ENCODE measurements around the gene KRTAP10-6. TPM values are rescaled to one million over a fixed set of nuclear protein-coding genes. Genes with fewer than 3 reads are reported as not detected.

Gene KRTAP10-6
- total RNA-seq, 2 experiments from 2014 or later = not detected

- peak in 4 of 14 experiments; percentile 23 to 55 (median 34) for DNase-seq
- no peak overlapping the region for H3K4me3 ChIP-seq (ENCODE audit: low read length)
- intact Hi-C loops (cut with DNase I, micrococcal nuclease) = loop anchor here (2.0 to 10.0 kb wide), 5 partner anchors 34 to 104 kb away; partner anchors contain the start of genes KRTAP10-1 (in 1 of the 2), KRTAP12-3 (in 1 of the 2) and KRTAP12-4 (in 1 of the 2)
Observed at GRCh38 chr21:44618504-44618903, 26.2 kb upstream of the KRTAP10-6 start.

GRCh38 chr21:44617071-44617501 is 24.8 kb upstream of the KRTAP10-6 start:
- Histone ChIP-seq H3K9me3 (ENCODE audit: control insufficient read depth in 1 of 2, insufficient read depth in 1 of 2, low read length in 2 of 2) (peaks cover 10 to 11% of the 10 kb centered on the region in 2 experiments), H3K27me3 (ENCODE audit: control insufficient read depth in 1 of 2, insufficient read depth in 2 of 2, low read length in 2 of 2) (no peaks in the 10 kb centered on the region), H3K4me1 (ENCODE audit: insufficient read depth, low read length) (peaks cover 42% of the 10 kb centered on the region), H3K36me3 (ENCODE audit: insufficient read depth, low read length) (no peaks in the 10 kb centered on the region), H3K4me3 (ENCODE audit: low read length) (no peak overlapping the region), H3K27ac (ENCODE audit: low read depth in 1 of 2, low read length in 2 of 2) (no peak overlapping the region)
- no peaks in the 10 kb centered on the region for H3K27me3 Mint-ChIP-seq
- no peak for TF ChIP-seq CTCF (IDR thresholded peaks at IDR 0.05)
- H3K36me3 Mint-ChIP-seq (ENCODE audit: low read depth) = peaks cover 33% of the 10 kb centered on the region
- H3K27ac Mint-ChIP-seq = peak overlapping the region; percentile 88
- ATAC-seq (ENCODE audit: poor library complexity) = no peak
- no peak overlapping the region for H3K4me3 Mint-ChIP-seq
- intact Hi-C loops (cut with DNase I, micrococcal nuclease) = loop anchor here (5.0 to 10.0 kb wide), 3 partner anchors 35 to 105 kb away; partner anchors contain the start of genes KRTAP10-1 (in 1 of the 2) and KRTAP12-4 (in 1 of the 2)
- ChIA-PET CTCF (no interaction called here), POLR2A (interaction anchor here (1.4 kb wide), 1 partner anchor 41 kb away, joined by 3 read pairs; the partner anchor contains the start of gene KRTAP12-3)
- H3K9me3 Mint-ChIP-seq = peaks cover 20% of the 10 kb centered on the region
- peaks cover 52% of the 10 kb centered on the region for H3K4me1 Mint-ChIP-seq (ENCODE audit: low read depth)
- no peak for DNase-seq

More at GRCh38 chr21:44618504-44618903, 26.2 kb upstream of the KRTAP10-6 start:
- Histone ChIP-seq H3K27ac (ENCODE audit: low read depth in 1 of 2, low read length in 2 of 2) (peak overlapping the region; percentile 44 to 74), H3K4me1 (ENCODE audit: insufficient read depth, low read length) (peaks cover 42% of the 10 kb centered on the region), H3K9me3 (ENCODE audit: control insufficient read depth in 1 of 2, insufficient read depth in 1 of 2, low read length in 2 of 2) (peaks cover 12 to 13% of the 10 kb centered on the region in 2 experiments), H3K27me3 (ENCODE audit: control insufficient read depth in 1 of 2, insufficient read depth in 2 of 2, low read length in 2 of 2) (no peaks in the 10 kb centered on the region), H3K36me3 (ENCODE audit: insufficient read depth, low read length) (no peaks in the 10 kb centered on the region)
- no peak for TF ChIP-seq CTCF (IDR thresholded peaks at IDR 0.05)
- Mint-ChIP-seq H3K36me3 (ENCODE audit: low read depth) (peaks cover 46% of the 10 kb centered on the region), H3K27ac (peak overlapping the region; percentile 88), H3K27me3 (no peaks in the 10 kb centered on the region), H3K9me3 (peaks cover 24% of the 10 kb centered on the region), H3K4me3 (peak overlapping the region; percentile 31), H3K4me1 (ENCODE audit: low read depth) (peaks cover 52% of the 10 kb centered on the region)
- ChIA-PET POLR2A (interaction anchor here (0.9 to 2.4 kb wide), 10 partner anchors 10 to 256 kb away, joined by 3 to 40 read pairs (median 5); partner anchors contain the start of genes KRTAP12-3 and SUMO3), CTCF (no interaction called here)
- peak; percentile 55 for ATAC-seq (ENCODE audit: poor library complexity)

GRCh38 chr21:44616591-44616926 is 24.3 kb upstream of the KRTAP10-6 start:
- Mint-ChIP-seq H3K27me3 (no peaks in the 10 kb centered on the region), H3K4me3 (peak overlapping the region; percentile 25), H3K9me3 (peaks cover 16% of the 10 kb centered on the region), H3K27ac (no peak overlapping the region), H3K36me3 (ENCODE audit: low read depth) (peaks cover 28% of the 10 kb centered on the region), H3K4me1 (ENCODE audit: low read depth) (peaks cover 52% of the 10 kb centered on the region)
- peaks cover 42% of the 10 kb centered on the region for H3K4me1 ChIP-seq (ENCODE audit: insufficient read depth, low read length)
- no peak for TF ChIP-seq CTCF (IDR thresholded peaks at IDR 0.05)
- ATAC-seq (ENCODE audit: poor library complexity) (no peak), DNase-seq (no peak)
- POLR2A ChIA-PET = interaction anchor here (1.4 kb wide), 1 partner anchor 41 kb away, joined by 3 read pairs; the partner anchor contains the start of gene KRTAP12-3
- H3K4me3 ChIP-seq (ENCODE audit: low read length) = no peak overlapping the region
- CTCF ChIA-PET = no interaction called here
- H3K27ac ChIP-seq (ENCODE audit: low read depth in 1 of 2, low read length in 2 of 2) = no peak overlapping the region
- no peaks in the 10 kb centered on the region for H3K36me3 ChIP-seq (ENCODE audit: insufficient read depth, low read length)
- H3K27me3 ChIP-seq (ENCODE audit: control insufficient read depth in 1 of 2, insufficient read depth in 2 of 2, low read length in 2 of 2) = no peaks in the 10 kb centered on the region
- peaks cover 13 to 16% of the 10 kb centered on the region in 2 experiments for H3K9me3 ChIP-seq (ENCODE audit: control insufficient read depth in 1 of 2, insufficient read depth in 1 of 2, low read length in 2 of 2)
- intact Hi-C loops (cut with DNase I, micrococcal nuclease) = loop anchor here (5.0 to 10.0 kb wide), 3 partner anchors 36 to 106 kb away; partner anchors contain the start of genes KRTAP10-1 (in 1 of the 2) and KRTAP12-4 (in 1 of the 2)

Measured in CD4-positive, alpha-beta T cell (primary cell).